Left lung (tissue), 10 donors: ENCODE results near the gene WDR37. TPM values are rescaled to one million over a fixed set of nuclear protein-coding genes. Genes with fewer than 3 reads are reported as not detected.
A peak's percentile ranks its signal among the peaks of the same experiment; 100 is the strongest.

ENCODE experiments used
- ATAC-seq: fragments of 200-7000 bp; cut with Tn5 transposase; one replicate; pipeline ENCODE4 v1.9.1; 2020; ENCODE audit warnings: moderate library complexity
- DNase-seq, 4 donors: peaks; one replicate each; pipeline ENCODE4 v3.0.0-alpha.2; 2013 to 2020
- H3K27ac ChIP-seq, 2 donors: fragments of 200-600 bp; sonication (generic) in 1 of 2; one replicate each; pipeline versions ENCODE4 v1.5.0 to v1.8.0; 2020 to 2021
- H3K27me3 ChIP-seq, 2 donors: fragments of 200-600 bp; sonication (generic) in 1 of 2; one replicate each; pipeline versions ENCODE4 v1.5.0 to v1.8.0; 2020 to 2021
- H3K36me3 ChIP-seq, 2 donors: fragments of 200-600 bp; sonication (generic) in 1 of 2; one replicate each; pipeline versions ENCODE4 v1.5.0 to v1.8.0; 2020 to 2021
- H3K4me1 ChIP-seq, 2 donors: fragments of 200-600 bp; one replicate each; pipeline ENCODE4 v1.8.0; 2021
- H3K4me3 ChIP-seq, 2 donors: fragments of 200-600 bp; sonication (generic) in 1 of 2; one replicate each; pipeline versions ENCODE4 v1.5.0 to v1.8.0; 2020 to 2021; ENCODE audit warnings: mild to moderate bottlenecking in 1 of 2
- H3K9me3 ChIP-seq, 2 donors: fragments of 200-600 bp; sonication (generic) in 1 of 2; one replicate each; pipeline versions ENCODE4 v1.5.0 to v1.8.0; 2020 to 2021
- intact Hi-C, 2 donors: fragments of 100-400 bp; cut with DNase I; formaldehyde crosslinking; loops; one replicate each; pipeline versions ENCODE4 v1.11.2 to v1.14.2; 2022
- polyA plus RNA-seq, 6 donors: library from polyadenylated mRNA; unstranded; fragments of 120-200 nt; gene quantifications; one replicate each; pipeline ENCODE4 v1.2.1, GENCODE V29; 2013; ENCODE audit not compliant: insufficient read length in 6 of 6
- total RNA-seq, 2 donors: library from RNA; stranded (reverse); fragmentation: NEBNext Ultra II Directional; extraction: Animal tissue kit (Norgen Biotek cat#: 25700); gene quantifications; one replicate each; pipeline ENCODE4 v1.2.1, GENCODE V29; 2021
- TF ChIP-seq, protein P1 (sequence below), 2 donors: fragments of 200-600 bp; sonication (generic) in 1 of 2; IDR thresholded peaks; one replicate each; pipeline versions ENCODE4 v1.5.0 to v1.8.0; 2021; ENCODE audit warnings: antibody characterized with exemption in 2 of 2
- donor health status: DM: no; HTN: yes; CAD: no.
- donor health status: DM: no; HTN: no; CAD: no.

Gene WDR37
- total and polyA plus RNA-seq, 8 donors, result 16.1 to 23.8 (median 18.1) TPM

GRCh38 chr10:1049425-1049958, 6.7 kb upstream of the WDR37 start:
- intact Hi-C loops, result no loop called here
- DNase-seq, result no peak
- TF ChIP-seq, protein P1, sequence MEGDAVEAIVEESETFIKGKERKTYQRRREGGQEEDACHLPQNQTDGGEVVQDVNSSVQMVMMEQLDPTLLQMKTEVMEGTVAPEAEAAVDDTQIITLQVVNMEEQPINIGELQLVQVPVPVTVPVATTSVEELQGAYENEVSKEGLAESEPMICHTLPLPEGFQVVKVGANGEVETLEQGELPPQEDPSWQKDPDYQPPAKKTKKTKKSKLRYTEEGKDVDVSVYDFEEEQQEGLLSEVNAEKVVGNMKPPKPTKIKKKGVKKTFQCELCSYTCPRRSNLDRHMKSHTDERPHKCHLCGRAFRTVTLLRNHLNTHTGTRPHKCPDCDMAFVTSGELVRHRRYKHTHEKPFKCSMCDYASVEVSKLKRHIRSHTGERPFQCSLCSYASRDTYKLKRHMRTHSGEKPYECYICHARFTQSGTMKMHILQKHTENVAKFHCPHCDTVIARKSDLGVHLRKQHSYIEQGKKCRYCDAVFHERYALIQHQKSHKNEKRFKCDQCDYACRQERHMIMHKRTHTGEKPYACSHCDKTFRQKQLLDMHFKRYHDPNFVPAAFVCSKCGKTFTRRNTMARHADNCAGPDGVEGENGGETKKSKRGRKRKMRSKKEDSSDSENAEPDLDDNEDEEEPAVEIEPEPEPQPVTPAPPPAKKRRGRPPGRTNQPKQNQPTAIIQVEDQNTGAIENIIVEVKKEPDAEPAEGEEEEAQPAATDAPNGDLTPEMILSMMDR (IDR thresholded peaks at IDR 0.05), result no peak

DNA sequence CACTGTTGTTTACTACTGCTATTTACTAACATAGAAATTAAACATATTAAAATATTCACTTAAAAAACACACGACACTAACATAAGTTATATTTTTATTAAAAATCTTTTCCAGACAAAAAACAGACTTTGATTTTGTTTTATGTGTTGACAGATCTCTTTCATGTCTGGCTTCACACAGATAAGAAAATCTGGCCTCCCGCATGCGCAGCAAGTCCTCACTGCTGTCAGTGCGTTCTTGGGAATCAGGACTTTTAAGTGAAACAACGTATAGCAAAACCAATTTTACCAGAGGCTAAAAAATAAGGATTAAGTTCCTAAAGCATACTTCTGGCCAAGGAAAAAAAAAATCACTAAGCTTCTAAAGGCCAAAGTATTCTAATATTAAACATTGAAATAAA, 6.0 kb upstream of the WDR37 start:
- H3K4me3 ChIP-seq, result peak overlapping the region; percentile 52 to 89
- peaks cover 17 to 69% of the 10 kb centered on the region in 2 donors for H3K4me1 ChIP-seq
- TF ChIP-seq, protein P1 (IDR thresholded peaks at IDR 0.05), result no peak
- no peaks in the 10 kb centered on the region for H3K27me3 ChIP-seq
- peak overlapping the region; percentile 97 to 100 for H3K27ac ChIP-seq
- ATAC-seq, result no peak
- intact Hi-C loops, result no loop called here
- peaks cover 0 to 14% of the 10 kb centered on the region in 2 donors for H3K36me3 ChIP-seq
- no peak for DNase-seq
- no peaks in the 10 kb centered on the region for H3K9me3 ChIP-seq

More at GRCh38 chr10:1049425-1049958, 6.7 kb upstream of the WDR37 start:
- Histone ChIP-seq H3K27ac (peak overlapping the region; percentile 97 to 100), H3K4me1 (peaks cover 11 to 69% of the 10 kb centered on the region in 2 donors), H3K36me3 (peaks cover 0 to 14% of the 10 kb centered on the region in 2 donors), H3K4me3 (peak overlapping the region; percentile 52 to 89), H3K27me3 (no peaks in the 10 kb centered on the region), H3K9me3 (no peaks in the 10 kb centered on the region)
- no peak for ATAC-seq

DNA sequence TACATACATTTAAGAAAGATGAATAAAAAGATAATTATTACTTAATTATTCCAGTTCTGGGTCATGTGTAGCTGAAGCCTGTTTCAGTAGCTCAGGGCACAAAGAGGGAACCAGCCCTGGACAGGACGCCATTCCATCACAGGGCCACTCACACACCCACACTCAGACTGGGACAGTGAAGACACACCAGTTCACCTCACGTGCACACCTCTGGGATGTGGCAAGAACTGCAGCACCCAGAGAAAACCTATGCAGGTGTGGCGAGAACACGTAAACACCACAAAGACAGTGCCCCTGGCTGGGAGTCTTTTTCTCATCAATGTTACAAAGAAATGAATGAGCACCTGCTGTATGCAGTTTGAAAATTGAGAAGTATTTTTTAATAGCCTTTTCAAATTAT, 5.6 kb upstream of the WDR37 start:
- DNase-seq, result no peak
- ATAC-seq, result no peak
- TF ChIP-seq, protein P1 (IDR thresholded peaks at IDR 0.05), result no peak
- intact Hi-C loops, result no loop called here
- Histone ChIP-seq H3K9me3 (no peaks in the 10 kb centered on the region), H3K4me3 (peak overlapping the region; percentile 52 to 89), H3K27ac (peak overlapping the region in 1 of 2 donors; percentile 97), H3K27me3 (no peaks in the 10 kb centered on the region), H3K36me3 (peaks cover 0 to 14% of the 10 kb centered on the region in 2 donors), H3K4me1 (peaks cover 17 to 69% of the 10 kb centered on the region in 2 donors)

DNA sequence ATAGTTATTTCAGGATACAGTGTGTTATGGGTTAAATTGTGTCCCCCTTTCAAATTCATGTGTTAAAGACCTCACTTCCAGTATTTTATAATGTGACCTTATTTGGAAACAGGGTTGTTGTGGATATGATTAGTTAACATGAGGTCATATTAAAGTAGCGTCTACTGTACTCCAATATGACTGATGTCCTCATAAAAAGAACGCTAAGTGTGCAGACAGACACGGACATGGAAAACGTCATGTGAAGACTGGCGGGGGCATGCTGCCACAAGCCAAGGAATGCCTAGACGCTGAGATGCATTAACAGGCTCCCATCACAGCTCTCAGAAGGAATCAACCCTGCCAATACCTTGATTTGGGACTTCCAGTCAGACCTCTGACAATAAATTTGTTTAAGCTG, 1.5 kb upstream of the WDR37 start:
- no peak overlapping the region for H3K4me3 ChIP-seq
- no peak for DNase-seq
- intact Hi-C loops, result no loop called here
- H3K4me1 ChIP-seq, result peaks cover 17 to 73% of the 10 kb centered on the region in 2 donors
- H3K36me3 ChIP-seq, result peaks cover 0 to 14% of the 10 kb centered on the region in 2 donors
- no peaks in the 10 kb centered on the region for H3K9me3 ChIP-seq
- TF ChIP-seq, protein P1 (IDR thresholded peaks at IDR 0.05), result no peak
- no peak for ATAC-seq
- no peak overlapping the region for H3K27ac ChIP-seq
- no peaks in the 10 kb centered on the region for H3K27me3 ChIP-seq

GRCh38 chr10:1057106-1057657, 997 bp downstream of the WDR37 start:
- intact Hi-C loops, result no loop called here
- H3K9me3 ChIP-seq, result no peaks in the 10 kb centered on the region
- DNase-seq (no peak), ATAC-seq (peak; percentile 25)
- peak overlapping the region; percentile 98 to 99 for H3K27ac ChIP-seq
- H3K4me3 ChIP-seq, result peak overlapping the region; percentile 83 to 93
- H3K4me1 ChIP-seq, result peaks cover 8 to 74% of the 10 kb centered on the region in 2 donors
- no peaks in the 10 kb centered on the region for H3K27me3 ChIP-seq
- H3K36me3 ChIP-seq, result peaks cover 0 to 14% of the 10 kb centered on the region in 2 donors
- TF ChIP-seq, protein P1 (IDR thresholded peaks at IDR 0.05), result no peak
